Caco-2 (cell line): Measurements from ENCODE around the gene HOXD11. TPM values are rescaled to one million over a fixed set of nuclear protein-coding genes. Genes with fewer than 3 reads are reported as not detected.

Experiments used
- BruUV-seq: library from RNA; stranded (reverse); fragments of 400-500 nt; replicated peaks from 2 replicates; lab custom pipeline; 2021; lab: Mats Ljungman, UMichigan
- CTCF ChIA-PET: fragments of 300-600 bp; sonication (Branson Sonifier 250); formaldehyde crosslinking; loops from one replicate; lab custom pipeline; 2022; ENCODE audit warnings: antibody characterized with exemption; lab: Charles Lee
- POLR2A ChIA-PET: fragments of 300-600 bp; sonication (Branson Sonifier 250); formaldehyde crosslinking; loops from one replicate; lab custom pipeline; 2022; ENCODE audit warnings: antibody characterized with exemption; lab: Charles Lee
- DNase-seq, 2 experiments: peaks; one replicate each; pipeline versions ENCODE4 v3.0.0 to v3.0.0-alpha.2; 2020 to 2022
- H3K27me3 ChIP-seq: replicated peaks from 2 replicates; pipeline ENCODE4 v1.6.0; 2011; ENCODE audit warnings: low read length; ENCODE audit not compliant: control insufficient read depth, insufficient read depth
- H3K36me3 ChIP-seq: 2 replicates; pipeline ENCODE4 v1.5.1; 2011; ENCODE audit warnings: low read length; ENCODE audit not compliant: control insufficient read depth, insufficient read depth
- H3K4me1 ChIP-seq: fragments of 250-450 bp; sonication (Bioruptor Pico); 2 replicates; pipeline ENCODE4 v1.5.1; 2020; ENCODE audit warnings: mild to moderate bottlenecking
- H3K4me3 ChIP-seq: 2 replicates; pipeline ENCODE4 v1.5.1; 2011; ENCODE audit warnings: low read depth, mild to moderate bottlenecking, control low read depth, low read length
- H3K9me3 ChIP-seq: fragments of 250-450 bp; sonication (Bioruptor Pico); 2 replicates; pipeline ENCODE4 v1.5.1; 2020; ENCODE audit warnings: mild to moderate bottlenecking, moderate library complexity
- H3K27ac Mint-ChIP-seq: one replicate; pipeline ENCODE4 v1.8.0; 2022; ENCODE audit warnings: mixed read lengths; ENCODE audit not compliant: unreplicated experiment
- H3K27me3 Mint-ChIP-seq: one replicate; pipeline ENCODE4 v1.8.0; 2022; ENCODE audit warnings: mixed read lengths; ENCODE audit not compliant: insufficient read depth, unreplicated experiment
- H3K36me3 Mint-ChIP-seq: one replicate; pipeline ENCODE4 v1.8.0; 2022; ENCODE audit warnings: mild to moderate bottlenecking, mixed read lengths; ENCODE audit not compliant: insufficient read depth, unreplicated experiment
- H3K4me1 Mint-ChIP-seq: one replicate; pipeline ENCODE4 v1.8.0; 2022; ENCODE audit warnings: low read depth, mixed read lengths; ENCODE audit not compliant: unreplicated experiment
- H3K4me3 Mint-ChIP-seq: one replicate; pipeline ENCODE4 v1.8.0; 2022; ENCODE audit warnings: mild to moderate bottlenecking, moderate library complexity, mixed read lengths; ENCODE audit not compliant: unreplicated experiment
- H3K9me3 Mint-ChIP-seq: one replicate; pipeline ENCODE4 v1.8.0; 2022; ENCODE audit warnings: mixed read lengths; ENCODE audit not compliant: unreplicated experiment
- CTCF ChIP-seq, 2 experiments: fragments of 200-600 bp in 1 of 2; IDR thresholded peaks; 1 replicate in 1 of 2; 2 replicates in 1 of 2; pipeline versions ENCODE4 v1.5.1 to v1.8.0; 2011 to 2022; ENCODE audit warnings: antibody characterized with exemption in 1 of 2, control low read depth in 1 of 2, inconsistent platforms in 1 of 2, low read depth in 1 of 2, low read length in 1 of 2, mild to moderate bottlenecking in 1 of 2, moderate library complexity in 1 of 2; ENCODE audit not compliant: insufficient read depth in 1 of 2, severe bottlenecking in 1 of 2, unreplicated experiment in 1 of 2
- intact Hi-C: fragments of 100-400 bp; cut with micrococcal nuclease; formaldehyde crosslinking; loops from one replicate; pipeline ENCODE4 v1.10.0; 2022; ENCODE audit not compliant: unreplicated experiment
- microRNA-seq: library from miRNA; unstranded; fragments of <30 nt; microRNA quantifications from one replicate; pipeline ENCODE4 v1.2.0, GENCODE V29; 2022
- total RNA-seq: library from RNA; stranded (reverse); gene quantifications from 2 replicates; pipeline ENCODE4 v1.2.3, GENCODE V29; 2022

The HOXD11 gene
- total RNA-seq, 1 experiment from 2014 or later, result not detected

- no TSS peak for BruUV-seq
- H3K27ac Mint-ChIP-seq, result no peak overlapping the region
- POLR2A ChIA-PET, result no interaction called here
- peaks cover 18% of the 10 kb centered on the region for H3K27me3 Mint-ChIP-seq
- H3K27me3 ChIP-seq, result no peaks in the 10 kb centered on the region; the same call in 1 of the 2 replicates
- H3K36me3 ChIP-seq, result no peaks in the 10 kb centered on the region
- intact Hi-C loops, result no loop called here
- no peaks in the 10 kb centered on the region for H3K4me1 ChIP-seq
- H3K36me3 Mint-ChIP-seq, result no peaks in the 10 kb centered on the region
- TF ChIP-seq CTCF (IDR thresholded peaks at IDR 0.05; ENCODE audit: insufficient read depth in 1 of 2, low read depth in 1 of 2, low read length in 1 of 2, severe bottlenecking in 1 of 2, unreplicated experiment in 1 of 2), result no peak
- peak overlapping the region; percentile 5; the same call in 1 of the 2 replicates for H3K4me3 ChIP-seq
- no peak for DNase-seq
- H3K9me3 Mint-ChIP-seq, result no peaks in the 10 kb centered on the region
- H3K4me3 Mint-ChIP-seq, result peak overlapping the region; percentile 70
- no peaks in the 10 kb centered on the region for H3K9me3 ChIP-seq
- H3K4me1 Mint-ChIP-seq, result no peaks in the 10 kb centered on the region
- CTCF ChIA-PET, result no interaction called here
Observed at GRCh38 chr2:176158186-176158591, 51.1 kb downstream of the HOXD11 start.

GRCh38 chr2:176158855-176159662 is 52.0 kb downstream of the HOXD11 start:
- no peaks in the 10 kb centered on the region for H3K36me3 ChIP-seq
- BruUV-seq, result no TSS peak
- ChIA-PET POLR2A (no interaction called here), CTCF (no interaction called here)
- Mint-ChIP-seq H3K27me3 (peaks cover 19% of the 10 kb centered on the region), H3K9me3 (peaks cover 3% of the 10 kb centered on the region), H3K4me1 (no peaks in the 10 kb centered on the region), H3K27ac (no peak overlapping the region), H3K4me3 (no peak overlapping the region), H3K36me3 (no peaks in the 10 kb centered on the region)
- no peak overlapping the region for H3K4me3 ChIP-seq
- no peak for DNase-seq
- no peaks in the 10 kb centered on the region; the same call in 1 of the 2 replicates for H3K27me3 ChIP-seq
- H3K4me1 ChIP-seq, result no peaks in the 10 kb centered on the region
- no peak for TF ChIP-seq CTCF (IDR thresholded peaks at IDR 0.05; ENCODE audit: insufficient read depth in 1 of 2, low read depth in 1 of 2, low read length in 1 of 2, severe bottlenecking in 1 of 2, unreplicated experiment in 1 of 2)
- intact Hi-C loops, result no loop called here
- H3K9me3 ChIP-seq, result no peaks in the 10 kb centered on the region

Small RNA genes within 50 kb of the gene (microRNA-seq; reads per million reads assigned to microRNA genes)
- 646 reads per million, percentile 84 among the genes with 10 or more reads in this experiment for gene MIR10B

Other genes starting within 250 kb of the HOXD11 start
- 18.1 and 19.1 TPM in 2 replicates for gene LNPK, start 105.0 kb upstream of the HOXD11 start, total RNA-seq
- 0.07 TPM in 1 of 2 replicates, not detected in the other for gene EVX2, start 23.3 kb upstream of the HOXD11 start, total RNA-seq
- not detected in 2 replicates for gene HOXD13, start 14.6 kb upstream of the HOXD11 start, total RNA-seq
- gene HOXD12, start 7.5 kb upstream of the HOXD11 start, total RNA-seq, result not detected in 2 replicates
- gene HOXD10, start 9.5 kb downstream of the HOXD11 start, total RNA-seq, result not detected in 2 replicates
- gene HOXD9, start 15.4 kb downstream of the HOXD11 start, total RNA-seq, result not detected in 2 replicates
- gene HOXD8, start 22.4 kb downstream of the HOXD11 start, total RNA-seq, result not detected in 2 replicates
- 1.00 and 1.2 TPM in 2 replicates for gene HOXD4, start 44.3 kb downstream of the HOXD11 start, total RNA-seq
- gene HOXD3, start 50.0 kb downstream of the HOXD11 start, total RNA-seq, result 1.2 and 1.5 TPM in 2 replicates
- gene HOXD1, start 81.4 kb downstream of the HOXD11 start, total RNA-seq, result not detected in 2 replicates
- gene MTX2, start 162.2 kb downstream of the HOXD11 start, total RNA-seq, result 33.3 and 33.7 TPM in 2 replicates